Smooth muscle cell (in vitro differentiated cells): ENCODE measurements around the gene FTCD. TPM values are rescaled to one million over a fixed set of nuclear protein-coding genes. Genes with fewer than 3 reads are reported as not detected.
A peak's percentile ranks its signal among the peaks of the same experiment; 100 is the strongest.

Source experiments
- DNase-seq: peaks from one replicate; lab custom pipeline; 2025; ENCODE audit not compliant: unreplicated experiment; lab: John Stamatoyannopoulos, UW
- H2AFZ ChIP-seq: fragments of 200-600 bp; sonication (generic); 2 replicates; pipeline ENCODE4 v1.6.0; 2016; ENCODE audit warnings: antibody characterized with exemption, low read depth, mild to moderate bottlenecking
- H3F3A ChIP-seq: fragments of 200-600 bp; sonication (generic); 2 replicates; pipeline ENCODE4 v1.6.0; 2017; ENCODE audit warnings: antibody characterized with exemption, low read depth
- H3K27ac ChIP-seq: fragments of 200-600 bp; sonication (generic); 2 replicates; pipeline ENCODE4 v1.5.1; 2016; ENCODE audit warnings: low read depth, mild to moderate bottlenecking
- H3K27me3 ChIP-seq: fragments of 200-600 bp; sonication (generic); 2 replicates; pipeline ENCODE4 v1.6.1; 2016; ENCODE audit warnings: low read depth, mild to moderate bottlenecking
- H3K36me3 ChIP-seq: fragments of 200-600 bp; sonication (generic); 2 replicates; pipeline ENCODE4 v1.5.1; 2016; ENCODE audit warnings: low read depth
- H3K4me1 ChIP-seq: fragments of 200-600 bp; sonication (generic); 2 replicates; pipeline ENCODE4 v1.5.1; 2016; ENCODE audit warnings: low read depth
- H3K4me2 ChIP-seq: fragments of 200-600 bp; sonication (generic); 2 replicates; pipeline ENCODE4 v1.6.0; 2016; ENCODE audit warnings: mild to moderate bottlenecking
- H3K4me3 ChIP-seq: fragments of 200-600 bp; sonication (generic); 2 replicates; pipeline ENCODE4 v1.5.1; 2016; ENCODE audit warnings: mild to moderate bottlenecking
- H3K79me2 ChIP-seq: fragments of 200-600 bp; sonication (generic); 2 replicates; pipeline ENCODE4 v1.6.0; 2016; ENCODE audit warnings: low read depth, mild to moderate bottlenecking
- H3K9ac ChIP-seq: fragments of 200-600 bp; sonication (generic); 2 replicates; pipeline ENCODE4 v1.6.0; 2016; ENCODE audit warnings: low read depth
- H3K9me3 ChIP-seq: fragments of 200-600 bp; sonication (generic); replicated peaks from 2 replicates; pipeline ENCODE4 v1.5.1; 2016; ENCODE audit warnings: low read depth
- H4K20me1 ChIP-seq: fragments of 200-600 bp; sonication (generic); 2 replicates; pipeline ENCODE4 v1.6.0; 2016; ENCODE audit warnings: low read depth
- CTCF ChIP-seq: fragments of 200-600 bp; sonication (generic); IDR thresholded peaks from 2 replicates; pipeline ENCODE4 v1.5.1; 2017; ENCODE audit warnings: borderline replicate concordance, mild to moderate bottlenecking, antibody characterized with exemption; ENCODE audit not compliant: insufficient read depth, poor library complexity, severe bottlenecking
- WGBS: methylation state at CpG from one replicate; pipeline ENCODE4 v1.1.7; 2016; ENCODE audit warnings: low lambda C conversion rate; 5-methylcytosine and 5-hydroxymethylcytosine counted together
- polyA plus RNA-seq: library from polyadenylated mRNA; unstranded; fragments of >200 nt; fragmentation: Nextera tagmentation; extraction: Ambion mirVana; gene quantifications from 2 replicates; pipeline ENCODE4 v1.2.1, GENCODE V29; 2016
- total RNA-seq: library from RNA; depleted of rRNA; stranded (reverse); fragments of >200 nt; gene quantifications from 2 replicates; pipeline ENCODE4 v1.2.3, GENCODE V29; 2014

Gene FTCD
- total and polyA plus RNA-seq, 2 experiments from 2014 or later: 1.3 to 15.2 TPM

GRCh38 chr21:46122758-46123683, 32.4 kb downstream of the FTCD start:
- Histone ChIP-seq H2AFZ (no peak overlapping the region), H3K27ac (peak overlapping the region; percentile 54), H3K9ac (no peak overlapping the region), H4K20me1 (peaks cover 100% of the 10 kb centered on the region), H3K79me2 (peaks cover 32% of the 10 kb centered on the region), H3K4me2 (no peak overlapping the region), H3K36me3 (no peaks in the 10 kb centered on the region), H3K27me3 (no peaks in the 10 kb centered on the region), H3F3A (peaks cover 81% of the 10 kb centered on the region), H3K4me1 (no peaks in the 10 kb centered on the region), H3K4me3 (no peak overlapping the region), H3K9me3 (no peaks in the 10 kb centered on the region)
- WGBS: 94% methylated on average over 8 of the region's 12 CpGs
- TF ChIP-seq CTCF: no peak
- DNase-seq: no peak

- Histone ChIP-seq H3K79me2 (peaks cover 39% of the 10 kb centered on the region), H3K27me3 (no peaks in the 10 kb centered on the region), H4K20me1 (peaks cover 100% of the 10 kb centered on the region), H3K4me3 (no peak overlapping the region), H3F3A (peaks cover 79% of the 10 kb centered on the region), H3K27ac (peak overlapping the region; percentile 54), H3K9me3 (no peaks in the 10 kb centered on the region), H3K4me1 (no peaks in the 10 kb centered on the region), H3K4me2 (no peak overlapping the region), H3K36me3 (no peaks in the 10 kb centered on the region), H3K9ac (no peak overlapping the region), H2AFZ (no peak overlapping the region)
- DNase-seq: no peak
- 64% methylated on average over 12 of the region's 12 CpGs for WGBS
- no peak for TF ChIP-seq CTCF
Observed at GRCh38 chr21:46122237-46122671, 33.1 kb downstream of the FTCD start.

- H3K9ac ChIP-seq: no peak overlapping the region
- H3K27me3 ChIP-seq: no peaks in the 10 kb centered on the region
- 88% methylated on average over 24 of the region's 29 CpGs for WGBS
- no peaks in the 10 kb centered on the region for H3K9me3 ChIP-seq
- H3K4me3 ChIP-seq: no peak overlapping the region
- H4K20me1 ChIP-seq: peaks cover 100% of the 10 kb centered on the region
- H3F3A ChIP-seq: peaks cover 73% of the 10 kb centered on the region
- DNase-seq: no peak
- no peaks in the 10 kb centered on the region for H3K4me1 ChIP-seq
- H3K4me2 ChIP-seq: no peak overlapping the region
- no peak overlapping the region for H2AFZ ChIP-seq
- TF ChIP-seq CTCF: no peak
- H3K79me2 ChIP-seq: peaks cover 46% of the 10 kb centered on the region
- H3K36me3 ChIP-seq: no peaks in the 10 kb centered on the region
- peak overlapping the region; percentile 54 for H3K27ac ChIP-seq
Observed at GRCh38 chr21:46121286-46122221, 33.8 kb downstream of the FTCD start.
